HG03558 (cell line): ENCODE results near the gene CDKN1B.

Source experiments
- ATAC-seq: cut with Tn5 transposase; IDR thresholded peaks from one replicate; pipeline ENCODE4 v1.9.1; 2021; ENCODE audit warnings: moderate number of reproducible peaks; ENCODE audit not compliant: unreplicated experiment; ENCODE audit errors: extremely low read depth

CDKN1B gene

DNA sequence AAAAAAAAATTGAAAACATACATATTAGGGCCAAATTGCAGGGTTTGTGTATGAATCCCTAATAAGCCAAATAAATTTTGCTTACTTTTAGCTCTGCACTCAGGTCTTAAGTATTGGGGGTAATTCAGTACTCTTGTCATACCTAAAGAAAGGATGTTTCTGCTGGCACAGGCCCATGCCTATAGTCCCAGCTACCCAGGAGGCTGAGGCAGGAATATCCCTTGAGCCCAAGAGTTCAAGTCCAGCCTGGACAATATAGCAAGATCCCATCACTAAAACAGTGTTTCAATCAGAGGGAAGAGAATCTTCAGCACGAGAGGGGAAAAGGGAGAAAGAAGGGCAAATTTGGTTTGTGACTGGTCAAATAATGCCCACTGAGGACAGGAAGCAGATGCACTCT is 17.8 kb upstream of the CDKN1B start:
- no peak for ATAC-seq

DNA sequence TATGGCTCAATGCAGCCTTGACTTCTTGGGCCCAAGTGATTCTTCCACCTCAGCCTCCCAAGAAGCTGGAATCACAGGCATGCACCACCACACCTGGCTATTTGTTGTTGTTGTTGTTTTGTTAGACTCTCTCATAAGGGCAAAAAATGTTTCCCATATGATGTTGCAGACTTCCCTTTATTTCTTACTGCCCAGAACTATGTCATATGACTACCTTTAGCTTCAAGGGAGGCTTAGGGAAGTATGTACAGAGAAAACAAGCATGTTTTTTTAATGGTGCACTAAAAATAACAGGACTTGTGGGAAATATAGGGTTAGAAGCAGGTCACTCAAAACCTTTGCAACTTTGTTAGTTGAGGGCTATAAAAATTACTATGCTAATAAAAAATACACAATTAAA is 16.9 kb upstream of the CDKN1B start:
- ATAC-seq = no peak

DNA sequence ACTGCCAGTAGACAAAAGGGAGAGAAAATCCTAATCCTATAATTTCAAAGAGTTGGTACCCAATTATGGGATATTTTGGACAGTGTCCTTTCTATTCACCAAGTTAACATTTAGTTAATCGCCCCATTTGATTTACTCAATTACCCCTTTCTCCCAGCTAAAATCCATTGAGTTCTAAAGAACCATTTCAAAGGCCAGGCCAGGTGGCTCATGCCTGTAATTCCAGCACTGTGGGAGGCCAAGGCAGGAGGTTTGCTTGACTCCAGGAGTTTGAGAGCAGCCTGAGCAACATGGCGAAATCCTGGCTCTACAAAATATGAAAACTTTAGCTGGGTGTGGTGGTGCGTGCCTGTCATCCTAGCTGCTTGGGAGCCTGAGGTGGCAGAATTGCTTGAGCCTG is 15.7 kb upstream of the CDKN1B start:
- ATAC-seq = no peak

DNA sequence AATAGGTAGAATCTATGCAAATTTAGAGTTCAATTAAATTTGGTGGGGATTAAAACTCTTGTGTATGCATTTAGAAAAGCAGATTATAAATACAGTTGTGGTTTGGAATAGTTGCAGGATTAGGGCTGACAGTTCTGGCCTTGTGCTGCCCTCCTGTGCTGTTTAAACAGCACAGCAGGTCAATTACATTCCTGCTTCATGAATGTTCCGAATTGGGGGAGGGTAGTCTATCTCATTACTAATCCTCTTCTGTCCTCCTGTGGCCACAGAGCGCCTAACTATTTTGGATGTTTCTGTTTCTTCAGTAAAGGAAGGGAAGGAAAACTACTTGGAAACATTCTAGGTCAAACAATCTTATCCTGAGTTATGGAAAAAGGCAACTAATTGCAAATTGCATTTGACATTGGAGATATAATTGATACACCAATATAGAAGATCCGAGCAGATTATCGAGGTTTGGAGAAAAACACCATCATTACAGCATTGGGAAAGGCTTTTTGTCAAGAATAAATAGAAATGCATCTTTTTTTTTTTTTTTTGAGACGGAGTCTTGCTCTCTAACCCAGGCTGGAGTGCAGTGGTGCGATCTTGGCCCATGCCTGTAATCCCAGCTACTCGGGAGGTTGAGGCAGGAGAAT is 12.5 kb upstream of the CDKN1B start:
- ATAC-seq = peak; percentile 63

DNA sequence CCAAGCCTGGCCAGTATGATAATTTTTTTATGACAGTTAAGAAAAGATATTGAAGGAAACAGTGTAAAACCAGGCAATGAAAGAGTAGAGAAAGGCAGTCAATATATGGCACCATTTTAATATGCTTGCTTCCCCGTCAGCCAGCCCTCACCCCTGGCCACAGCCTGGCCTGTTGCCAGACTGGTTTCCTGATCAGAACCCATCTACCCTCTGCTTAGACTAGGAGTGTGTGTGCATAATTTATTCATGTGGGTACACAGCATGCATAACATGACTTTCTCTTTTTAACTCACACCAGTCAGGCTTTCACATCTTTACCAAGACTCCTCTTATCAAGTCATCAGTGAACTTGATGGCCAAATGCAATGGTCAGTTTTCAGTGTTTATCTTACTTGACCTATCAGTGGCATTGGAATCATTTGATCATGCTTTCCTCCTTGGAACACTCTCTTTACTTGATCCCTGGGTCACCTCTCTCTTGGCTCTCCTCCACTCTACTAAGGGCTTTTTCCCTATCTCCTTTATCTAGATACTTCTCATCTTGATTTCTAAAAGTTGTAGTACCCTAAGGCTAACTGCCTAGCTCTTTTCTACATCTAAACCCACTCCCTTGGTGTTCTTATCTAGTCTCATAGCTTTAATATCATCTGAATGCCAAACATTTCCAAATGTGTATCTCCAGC is 11.2 kb upstream of the CDKN1B start:
- ATAC-seq = no peak

DNA sequence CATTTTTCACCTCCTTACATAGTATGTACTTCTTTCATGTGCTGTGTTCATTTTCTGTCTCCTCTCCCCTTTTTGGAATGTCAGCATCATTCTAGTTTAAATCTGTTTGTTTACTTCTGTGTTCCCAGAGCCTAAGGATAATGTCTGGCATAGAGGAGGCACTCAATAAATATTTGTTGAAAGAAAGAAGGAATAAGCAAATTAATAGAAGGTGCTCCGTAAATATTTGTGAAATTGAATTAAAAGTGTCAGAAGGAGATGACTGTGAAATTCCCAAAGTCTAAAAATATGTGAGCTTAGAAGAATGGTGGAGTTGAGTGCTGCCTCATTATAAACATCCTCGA is 3.3 kb upstream of the CDKN1B start:
- no peak for ATAC-seq

DNA sequence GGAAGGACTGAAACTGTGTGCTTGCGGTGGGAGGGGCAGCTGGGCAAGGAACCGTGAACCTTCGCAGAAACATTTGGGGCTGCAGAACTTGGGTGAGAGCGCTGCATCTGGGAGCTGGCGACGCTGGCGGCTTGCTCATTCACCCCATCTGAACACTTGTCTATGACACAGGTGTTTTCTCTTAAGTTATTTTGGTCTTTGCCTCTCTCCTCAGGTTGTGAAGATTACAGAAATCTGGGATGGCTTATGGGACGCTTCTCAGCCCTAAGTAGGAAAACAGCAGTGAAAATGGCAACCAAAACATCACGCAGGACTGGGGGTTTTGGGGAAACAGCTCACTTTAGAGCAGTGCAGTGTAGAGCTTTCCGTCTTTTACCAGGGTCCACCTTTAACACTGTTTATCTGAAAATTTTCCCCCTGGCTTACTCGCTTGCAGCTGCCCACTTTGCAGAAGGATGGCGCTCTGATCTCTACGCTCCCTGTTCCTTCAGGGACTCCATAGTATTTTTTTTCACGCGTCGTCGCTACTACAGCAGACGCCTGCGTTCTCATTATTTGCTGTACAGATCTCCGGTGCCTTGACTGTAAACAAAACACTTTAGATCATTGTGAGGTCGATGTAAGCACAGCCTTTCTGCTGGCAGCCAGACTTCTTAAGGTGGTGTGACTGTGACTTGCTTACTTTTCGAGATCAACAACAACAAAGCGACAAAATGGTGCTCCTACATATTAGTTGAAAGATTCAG is 2.7 kb upstream of the CDKN1B start:
- ATAC-seq = no peak

DNA sequence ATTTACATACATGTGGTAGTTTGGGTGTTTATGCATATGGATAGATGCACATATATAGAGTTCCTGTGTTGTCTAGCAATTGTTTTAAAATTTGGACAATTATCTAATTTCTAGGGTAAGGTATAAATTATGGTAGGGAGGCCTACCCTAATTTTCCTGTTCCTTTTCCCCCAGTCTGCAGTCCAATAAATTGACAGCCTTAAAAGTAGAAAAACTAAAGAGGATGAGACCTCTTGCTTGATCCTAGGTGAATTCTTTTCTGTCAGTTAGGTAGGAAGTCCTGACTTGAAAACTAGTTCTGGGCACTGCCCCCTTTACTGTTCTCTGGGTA is 2.1 kb upstream of the CDKN1B start:
- no peak for ATAC-seq

DNA sequence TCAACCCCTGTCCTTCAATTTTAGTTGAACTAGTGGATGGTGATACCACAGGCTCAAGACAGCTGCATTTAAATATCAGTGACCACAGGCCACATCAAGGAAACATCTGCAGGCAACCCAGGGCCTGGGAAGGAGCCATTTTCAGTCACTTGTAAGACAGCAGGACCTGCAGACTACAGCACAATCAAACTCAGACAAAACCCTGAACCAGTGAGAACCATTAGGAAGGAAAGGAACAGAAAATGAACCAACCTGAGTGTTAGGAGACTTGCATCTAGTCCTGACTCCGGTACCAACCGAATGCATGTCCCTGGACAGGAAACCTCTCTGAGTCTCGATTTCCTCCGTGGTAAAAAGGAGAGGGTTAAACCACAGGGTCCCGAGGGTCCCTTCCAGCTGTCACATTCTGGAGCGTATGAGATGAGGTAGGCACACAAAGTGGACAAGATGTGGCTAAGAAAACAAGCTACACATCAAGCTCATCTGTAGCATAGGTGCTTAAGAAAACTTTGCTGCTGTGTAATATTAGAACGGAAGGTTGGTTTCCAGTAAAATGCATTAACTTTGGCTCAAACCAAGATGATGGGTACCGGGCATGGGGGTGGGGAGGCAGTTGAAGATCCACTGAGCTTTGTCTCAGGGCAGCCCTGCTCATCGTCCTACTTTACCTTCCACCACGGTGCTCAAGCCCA is 1.6 kb upstream of the CDKN1B start:
- ATAC-seq = peak; percentile 29

DNA sequence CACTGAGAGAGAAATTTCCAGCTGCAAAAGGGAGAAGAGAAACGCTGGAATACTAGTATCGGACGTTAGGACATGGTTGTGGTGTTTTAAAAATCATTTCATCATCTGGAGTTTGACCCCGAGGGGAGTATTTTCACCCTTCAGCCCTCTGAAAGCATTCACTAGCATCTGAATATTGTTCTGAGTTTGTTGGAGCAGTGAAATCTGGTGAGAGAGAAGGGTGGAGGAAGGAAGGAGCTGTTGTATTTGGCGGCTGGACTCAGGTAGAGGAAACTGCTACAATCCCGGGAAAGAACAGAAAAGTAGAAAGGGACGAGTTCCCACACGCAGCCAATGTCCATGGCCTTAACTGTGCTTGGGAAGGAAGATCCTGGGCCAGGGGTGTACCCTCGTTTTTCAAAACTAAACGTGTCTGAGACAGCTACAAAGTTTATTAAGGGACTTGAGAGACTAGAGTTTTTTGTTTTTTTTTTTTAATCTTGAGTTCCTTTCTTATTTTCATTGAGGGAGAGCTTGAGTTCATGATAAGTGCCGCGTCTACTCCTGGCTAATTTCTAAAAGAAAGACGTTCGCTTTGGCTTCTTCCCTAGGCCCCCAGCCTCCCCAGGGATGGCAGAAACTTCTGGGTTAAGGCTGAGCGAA is 896 bp upstream of the CDKN1B start:
- ATAC-seq = no peak

DNA sequence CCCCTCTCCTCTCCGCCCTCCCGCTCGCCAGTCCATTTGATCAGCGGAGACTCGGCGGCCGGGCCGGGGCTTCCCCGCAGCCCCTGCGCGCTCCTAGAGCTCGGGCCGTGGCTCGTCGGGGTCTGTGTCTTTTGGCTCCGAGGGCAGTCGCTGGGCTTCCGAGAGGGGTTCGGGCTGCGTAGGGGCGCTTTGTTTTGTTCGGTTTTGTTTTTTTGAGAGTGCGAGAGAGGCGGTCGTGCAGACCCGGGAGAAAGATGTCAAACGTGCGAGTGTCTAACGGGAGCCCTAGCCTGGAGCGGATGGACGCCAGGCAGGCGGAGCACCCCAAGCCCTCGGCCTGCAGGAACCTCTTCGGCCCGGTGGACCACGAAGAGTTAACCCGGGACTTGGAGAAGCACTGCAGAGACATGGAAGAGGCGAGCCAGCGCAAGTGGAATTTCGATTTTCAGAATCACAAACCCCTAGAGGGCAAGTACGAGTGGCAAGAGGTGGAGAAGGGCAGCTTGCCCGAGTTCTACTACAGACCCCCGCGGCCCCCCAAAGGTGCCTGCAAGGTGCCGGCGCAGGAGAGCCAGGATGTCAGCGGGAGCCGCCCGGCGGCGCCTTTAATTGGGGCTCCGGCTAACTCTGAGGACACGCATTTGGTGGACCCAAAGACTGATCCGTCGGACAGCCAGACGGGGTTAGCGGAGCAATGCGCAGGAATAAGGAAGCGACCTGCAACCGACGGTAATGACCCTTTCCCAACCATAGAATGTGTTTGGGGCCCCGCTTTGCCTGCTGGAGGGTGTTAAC is 615 bp downstream of the CDKN1B start:
- ATAC-seq = no peak

DNA sequence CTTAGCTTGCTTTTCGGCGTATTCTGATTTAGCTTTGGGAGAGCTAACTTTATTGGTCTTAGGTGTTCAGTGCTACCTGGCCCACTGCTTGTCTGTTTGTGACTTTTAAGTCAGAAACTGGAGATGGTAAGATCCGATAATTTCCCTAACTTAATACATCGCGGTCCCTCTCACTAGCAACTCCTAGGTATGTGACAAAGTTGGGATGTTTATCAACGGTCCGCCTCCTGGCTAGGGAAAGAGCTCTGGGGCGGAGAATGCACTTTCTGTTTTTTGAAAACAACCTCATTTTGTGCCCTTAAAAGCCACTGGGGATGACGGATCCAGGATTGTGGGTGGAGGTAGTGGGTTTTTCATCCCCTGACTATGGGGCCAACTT is 1.2 kb downstream of the CDKN1B start:
- ATAC-seq = no peak

DNA sequence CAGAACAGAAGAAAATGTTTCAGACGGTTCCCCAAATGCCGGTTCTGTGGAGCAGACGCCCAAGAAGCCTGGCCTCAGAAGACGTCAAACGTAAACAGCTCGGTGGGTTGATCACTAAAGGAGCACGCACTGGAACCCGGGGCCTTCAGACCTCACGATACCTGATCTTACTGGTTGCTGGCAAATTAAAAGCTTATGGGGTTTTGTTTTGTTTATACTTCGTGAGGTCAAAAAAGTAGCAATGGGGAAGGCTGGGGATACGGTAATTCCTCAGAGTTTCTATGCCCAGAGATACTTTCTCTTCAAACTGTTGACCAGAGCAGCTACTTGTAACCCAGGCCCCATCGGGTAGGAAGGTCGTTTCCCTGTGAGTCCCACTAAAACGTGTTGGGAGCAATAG is 1.7 kb downstream of the CDKN1B start:
- ATAC-seq = no peak

DNA sequence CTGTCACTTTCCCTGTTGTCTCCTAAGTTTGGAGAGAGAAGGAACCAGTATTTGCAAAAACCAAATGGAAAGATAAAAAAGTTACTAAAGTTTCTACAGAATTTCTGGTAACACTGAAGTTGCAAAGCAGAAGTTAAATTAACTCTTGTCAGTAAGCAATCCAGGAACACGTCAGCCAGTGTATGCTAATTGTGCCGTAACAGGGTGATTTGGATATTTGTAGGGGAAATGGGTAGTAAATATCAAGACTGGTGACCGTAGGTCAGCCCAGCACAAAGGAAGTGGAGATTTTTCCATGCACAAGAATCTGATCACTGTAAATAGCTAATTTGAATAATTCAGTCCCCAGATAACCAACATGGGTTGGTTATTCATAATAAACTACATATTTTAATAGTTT is 2.3 kb downstream of the CDKN1B start:
- no peak for ATAC-seq

DNA sequence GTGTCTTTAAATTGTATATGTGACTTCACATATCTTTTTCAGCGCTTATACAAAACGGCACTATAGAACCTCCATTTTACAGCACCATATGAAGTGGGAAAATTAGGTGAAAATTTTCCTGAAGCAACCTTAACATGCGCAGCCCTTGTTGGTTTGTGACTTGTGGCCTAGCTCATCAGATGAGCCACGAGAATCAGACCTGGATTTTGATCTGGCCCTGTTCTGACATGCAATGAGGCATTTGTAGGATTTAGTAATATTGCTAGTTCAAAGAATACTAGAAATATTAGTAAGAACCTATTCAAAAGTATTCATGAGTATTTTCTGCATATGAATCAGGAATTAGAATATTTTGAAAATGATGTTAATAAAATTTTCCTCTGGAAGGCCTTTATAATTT is 2.9 kb downstream of the CDKN1B start:
- no peak for ATAC-seq

DNA sequence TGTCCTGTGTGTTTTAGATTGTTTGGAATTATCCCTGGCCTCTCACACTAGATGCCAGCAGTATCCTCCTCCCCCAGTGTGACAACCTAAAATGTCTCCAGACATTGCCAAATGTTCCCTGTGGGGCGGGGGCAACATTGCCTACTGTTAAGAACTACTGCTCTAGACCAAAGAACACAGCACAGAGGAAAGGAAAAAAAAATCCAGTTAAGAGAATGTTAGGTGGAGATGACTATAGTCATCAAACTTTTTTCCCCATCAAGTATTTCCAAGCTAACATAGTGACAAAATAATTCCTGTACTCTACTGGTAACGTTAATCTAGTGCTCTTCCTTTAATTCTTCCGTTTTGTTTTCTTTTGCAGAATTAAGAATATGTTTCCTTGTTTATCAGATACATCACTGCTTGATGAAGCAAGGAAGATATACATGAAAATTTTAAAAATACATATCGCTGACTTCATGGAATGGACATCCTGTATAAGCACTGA is 3.5 kb downstream of the CDKN1B start:
- no peak for ATAC-seq

DNA sequence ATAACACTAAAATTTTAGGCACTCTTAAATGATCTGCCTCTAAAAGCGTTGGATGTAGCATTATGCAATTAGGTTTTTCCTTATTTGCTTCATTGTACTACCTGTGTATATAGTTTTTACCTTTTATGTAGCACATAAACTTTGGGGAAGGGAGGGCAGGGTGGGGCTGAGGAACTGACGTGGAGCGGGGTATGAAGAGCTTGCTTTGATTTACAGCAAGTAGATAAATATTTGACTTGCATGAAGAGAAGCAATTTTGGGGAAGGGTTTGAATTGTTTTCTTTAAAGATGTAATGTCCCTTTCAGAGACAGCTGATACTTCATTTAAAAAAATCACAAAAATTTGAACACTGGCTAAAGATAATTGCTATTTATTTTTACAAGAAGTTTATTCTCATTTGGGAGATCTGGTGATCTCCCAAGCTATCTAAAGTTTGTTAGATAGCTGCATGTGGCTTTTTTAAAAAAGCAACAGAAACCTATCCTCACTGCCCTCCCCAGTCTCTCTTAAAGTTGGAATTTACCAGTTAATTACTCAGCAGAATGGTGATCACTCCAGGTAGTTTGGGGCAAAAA is 4.1 kb downstream of the CDKN1B start:
- no peak for ATAC-seq

DNA sequence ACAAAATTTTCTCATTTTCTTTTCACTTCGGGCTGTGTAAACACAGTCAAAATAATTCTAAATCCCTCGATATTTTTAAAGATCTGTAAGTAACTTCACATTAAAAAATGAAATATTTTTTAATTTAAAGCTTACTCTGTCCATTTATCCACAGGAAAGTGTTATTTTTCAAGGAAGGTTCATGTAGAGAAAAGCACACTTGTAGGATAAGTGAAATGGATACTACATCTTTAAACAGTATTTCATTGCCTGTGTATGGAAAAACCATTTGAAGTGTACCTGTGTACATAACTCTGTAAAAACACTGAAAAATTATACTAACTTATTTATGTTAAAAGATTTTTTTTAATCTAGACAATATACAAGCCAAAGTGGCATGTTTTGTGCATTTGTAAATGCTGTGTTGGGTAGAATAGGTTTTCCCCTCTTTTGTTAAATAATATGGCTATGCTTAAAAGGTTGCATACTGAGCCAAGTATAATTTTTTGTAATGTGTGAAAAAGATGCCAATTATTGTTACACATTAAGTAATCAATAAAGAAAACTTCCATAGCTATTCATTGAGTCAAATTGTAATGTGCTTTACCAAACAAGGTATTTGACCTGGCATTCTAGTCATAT is 4.8 kb downstream of the CDKN1B start:
- no peak for ATAC-seq
